HepG2 (cell line): ENCODE measurements around the gene ONECUT2. TPM values are rescaled to one million over a fixed set of nuclear protein-coding genes. Genes with fewer than 3 reads are reported as not detected.

Experiments
- AKAP8 ChIP-seq: sonication (generic); formaldehyde crosslinking; IDR thresholded peaks from 2 replicates; pipeline ENCODE4 v1.5.1; 2020; ENCODE audit warnings: mild to moderate bottlenecking, missing genetic modification reagents
- ATF7-NPFF ChIP-seq: sonication (generic); formaldehyde crosslinking; IDR thresholded peaks from 2 replicates; pipeline ENCODE4 v1.8.1; 2023; ENCODE audit warnings: mild to moderate bottlenecking, low read depth, missing genetic modification reagents, moderate library complexity
- CBX1 ChIP-seq: IDR thresholded peaks from one replicate; pipeline ENCODE4 v1.6.1; 2016; ENCODE audit warnings: antibody characterized with exemption, low read depth
- HMGXB4 ChIP-seq, 2 experiments: sonication (generic) in 1 of 2; formaldehyde crosslinking in 1 of 2; IDR thresholded peaks; 2 replicates each; pipeline versions ENCODE4 v1.4.0 to v1.6.1; 2018 to 2020; ENCODE audit warnings: missing genetic modification reagents in 2 of 2, borderline replicate concordance in 1 of 2, low read depth in 1 of 2, mild to moderate bottlenecking in 1 of 2, missing biosample characterization in 1 of 2
- NCOA5 ChIP-seq: sonication (generic); formaldehyde crosslinking; IDR thresholded peaks from 2 replicates; pipeline ENCODE4 v1.4.0; 2020; ENCODE audit warnings: missing genetic modification reagents
- PBX3 ChIP-seq: sonication (generic); formaldehyde crosslinking; IDR thresholded peaks from 2 replicates; pipeline ENCODE4 v1.8.1; 2023; ENCODE audit warnings: missing genetic modification reagents, inconsistent platforms, borderline replicate concordance
- UBTF ChIP-seq: sonication (generic); formaldehyde crosslinking; IDR thresholded peaks from 2 replicates; pipeline ENCODE4 v1.4.0; 2020; ENCODE audit warnings: mild to moderate bottlenecking, missing genetic modification reagents
- ZMYM4 ChIP-seq: sonication (generic); formaldehyde crosslinking; IDR thresholded peaks from 2 replicates; pipeline ENCODE4 v1.8.1; 2023; ENCODE audit warnings: mild to moderate bottlenecking, missing genetic modification reagents
- ZNF407 ChIP-seq: sonication (generic); formaldehyde crosslinking; IDR thresholded peaks from one replicate; pipeline ENCODE4 v1.5.1; 2020; ENCODE audit warnings: mild to moderate bottlenecking, missing genetic modification reagents; ENCODE audit errors: not compliant biosample characterization
- ZNF691 ChIP-seq: sonication (generic); formaldehyde crosslinking; IDR thresholded peaks from 2 replicates; pipeline ENCODE4 v1.4.0; 2020; ENCODE audit warnings: missing genetic modification reagents, low read depth, mild to moderate bottlenecking, borderline replicate concordance
- ZNF775 ChIP-seq: sonication (generic); formaldehyde crosslinking; IDR thresholded peaks from 2 replicates; pipeline ENCODE4 v1.4.0; 2020; ENCODE audit warnings: missing genetic modification reagents, mild to moderate bottlenecking, moderate library complexity, borderline replicate concordance
- polyA plus RNA-seq, 8 experiments: library from polyadenylated mRNA; depleted of rRNA in 3 of 8; stranded (reverse) in 7 of 8; unstranded in 1 of 8; fragments of >200 nt; fragmentation: Illumina TruSeq in 4 of 8; extraction: Trizol in 4 of 8; gene quantifications; 2 replicates each; pipeline versions ENCODE4 v1.2.1 to v1.2.3, GENCODE V29; 2011 to 2016; ENCODE audit warnings: low read depth in 4 of 8, missing spikeins in 1 of 8, mixed read lengths in 1 of 8; ENCODE audit not compliant: insufficient read depth in 1 of 8
- total RNA-seq, 5 experiments: library from RNA; depleted of rRNA; stranded (reverse); fragments of >200 nt; fragmentation: Illumina TruSeq; extraction: Trizol; gene quantifications; 2 replicates each; pipeline ENCODE4 v1.2.3, GENCODE V29; 2016; ENCODE audit warnings: low read depth in 1 of 5

Gene ONECUT2
- total and polyA plus RNA-seq, 2 of the 13 experiments (the other 11 are each of a cell fraction or from before 2014, with no cell fraction given) = 3.0 to 3.2 TPM

GRCh38 chr18:57433934-57434535 is 1.1 kb upstream of the ONECUT2 start (continued):
- TF ChIP-seq ZNF407 (CRISPR knock-in tag) (no peak), CBX1 (no peak), HMGXB4 (CRISPR knock-in tag; IDR thresholded peaks at IDR 0.05; ENCODE audit: borderline replicate concordance in 1 of 2, low read depth in 1 of 2) (peak in 1 of 2 experiments; percentile 1; a peak in 1 of 4 replicates), ZMYM4 (CRISPR knock-in tag) (peak; percentile 38; the same call in 1 of the 2 replicates), ZNF691 (CRISPR knock-in tag) (0 out of 2 replicates have a peak, but pooled peaks have one; percentile 2), ZNF775 (CRISPR knock-in tag) (no peak), PBX3 (no peak), NCOA5 (no peak), UBTF (CRISPR knock-in tag) (peak; percentile 21; the same call in 1 of the 2 replicates), AKAP8 (CRISPR knock-in tag) (0 out of 2 replicates have a peak, but pooled peaks have one; percentile 46), ATF7-NPFF (no peak)
